K562 (cell line): Measurements from ENCODE around the gene EGR1. TPM values are rescaled to one million over a fixed set of nuclear protein-coding genes. Genes with fewer than 3 reads are reported as not detected.

ENCODE experiments used
- CBFA2T3 ChIP-seq: fragments of 450-650 bp; IDR thresholded peaks from 2 replicates; pipeline ENCODE4 v1.6.1; 2017
- CEBPZ ChIP-seq: fragments of 150-350 bp; IDR thresholded peaks from 2 replicates; pipeline ENCODE4 v1.6.1; 2014; ENCODE audit warnings: low read depth, mild to moderate bottlenecking, low read length, borderline replicate concordance
- FOXM1 ChIP-seq, 2 experiments: fragments of 450-650 bp in 1 of 2; sonication (generic) in 1 of 2; formaldehyde crosslinking in 1 of 2; IDR thresholded peaks; 2 replicates each; pipeline versions ENCODE4 v1.6.1 to v1.9.0; 2017 to 2022; ENCODE audit warnings: low read depth in 2 of 2, mild to moderate bottlenecking in 2 of 2, missing genetic modification reagents in 1 of 2, moderate library complexity in 1 of 2
- LEF1 ChIP-seq: fragments of 450-650 bp; IDR thresholded peaks from 2 replicates; pipeline ENCODE4 v1.6.1; 2016; ENCODE audit warnings: mild to moderate bottlenecking
- MAFG ChIP-seq: fragments of 450-650 bp; conservative IDR thresholded peaks from 2 replicates; pipeline ENCODE4 v1.6.1; 2016; ENCODE audit warnings: missing genetic modification characterization, missing compliant biosample characterization
- MIER1 ChIP-seq: fragments of 450-650 bp; IDR thresholded peaks from 2 replicates; pipeline ENCODE4 v1.6.1; 2016; ENCODE audit warnings: antibody characterized with exemption, mild to moderate bottlenecking, low read depth
- MLLT1 ChIP-seq, 2 experiments: fragments of 450-650 bp; IDR thresholded peaks; 2 replicates each; pipeline ENCODE4 v1.6.1; 2016
- PKNOX1 ChIP-seq: fragments of 450-650 bp; IDR thresholded peaks from 2 replicates; pipeline ENCODE4 v1.6.1; 2016
- POLR2A ChIP-seq: fragments of 450-650 bp; conservative IDR thresholded peaks from 2 replicates; pipeline ENCODE4 v1.6.1; 2016
- PTBP1 ChIP-seq: fragments of 200-400 bp; formaldehyde crosslinking; IDR thresholded peaks from 2 replicates; pipeline ENCODE4 v1.6.1; 2017; ENCODE audit warnings: low read depth, low read length
- RBFOX2 ChIP-seq: fragments of 200-400 bp; formaldehyde crosslinking; IDR thresholded peaks from 2 replicates; pipeline ENCODE4 v1.6.1; 2017; ENCODE audit warnings: low read depth, mild to moderate bottlenecking, low read length, moderate library complexity
- UBTF ChIP-seq, 2 experiments: IDR thresholded peaks; 2 replicates each; pipeline ENCODE4 v1.6.1; 2012; ENCODE audit warnings: improper control_type of control experiment in 2 of 2, low read depth in 2 of 2, low read length in 2 of 2, borderline replicate concordance in 1 of 2
- ZBTB26 ChIP-seq: fragments of 450-650 bp; formaldehyde crosslinking; IDR thresholded peaks from 2 replicates; pipeline ENCODE4 v1.4.0; 2022; ENCODE audit warnings: missing genetic modification characterization
- ZFX ChIP-seq: sonication (generic); formaldehyde crosslinking; IDR thresholded peaks from 2 replicates; pipeline ENCODE4 v1.8.0; 2022; ENCODE audit warnings: mild to moderate bottlenecking, missing genetic modification reagents, moderate library complexity
- ZNF395 ChIP-seq: fragments of 200-800 bp; sonication (Bioruptor generic); IDR thresholded peaks from 2 replicates; pipeline ENCODE4 v1.6.1; 2017; ENCODE audit warnings: missing genetic modification characterization, missing compliant biosample characterization
- ZNF445 ChIP-seq: fragments of 250-450 bp; sonication (Bioruptor Pico); IDR thresholded peaks from 2 replicates; pipeline ENCODE4 v1.4.0; 2020; ENCODE audit warnings: low read depth, mild to moderate bottlenecking, moderate library complexity
- polyA plus RNA-seq, 8 experiments: library from polyadenylated mRNA; depleted of rRNA in 4 of 8; stranded (reverse) in 5 of 8; unstranded in 3 of 8; fragments of >200 nt; fragmentation: Nextera tagmentation in 2 of 8; fragmentation: Illumina TruSeq in 1 of 8; extraction: Ambion mirVana in 2 of 8; extraction: Trizol in 1 of 8; gene quantifications; 2 replicates each; pipeline versions ENCODE4 v1.2.1 to v1.2.3, GENCODE V29; 2011 to 2014; ENCODE audit warnings: inconsistent platforms in 1 of 8, missing spikeins in 1 of 8
- total RNA-seq, 7 experiments: library from RNA; depleted of rRNA in 6 of 7; stranded (reverse); fragments of >200 nt in 6 of 7; fragmentation: Illumina TruSeq in 2 of 7; extraction: Trizol in 2 of 7; gene quantifications; 2 replicates each; pipeline versions ENCODE4 v1.2.1 to v1.2.3, GENCODE V29; 2011 to 2021; ENCODE audit warnings: low replicate concordance in 1 of 7

The EGR1 gene
- total and polyA plus RNA-seq, 9 of the 15 experiments (the other 6 are each of a cell fraction or from before 2014, with no cell fraction given): 1.3 to 132 (median 21.5) TPM

GRCh38 chr5:138492560-138493045 lies 27.3 kb downstream of the EGR1 start (continued):
- 0 out of 2 replicates have a peak, but pooled peaks have one; percentile 46 for TF ChIP-seq MIER1
- TF ChIP-seq MAFG (tag): no peak
- no peak; the same call in 1 of the 2 replicates for TF ChIP-seq ZFX (CRISPR knock-in tag)
- TF ChIP-seq ZNF445 (CRISPR knock-in tag): no peak
- peak; percentile 4; the same call in 1 of the 2 replicates for TF ChIP-seq RBFOX2
- TF ChIP-seq PKNOX1: 0 out of 2 replicates have a peak, but pooled peaks have one; percentile 27
- peak; percentile 46; the same call in 1 of the 2 replicates for TF ChIP-seq POLR2A
- TF ChIP-seq CBFA2T3: no peak
- 0 out of 2 replicates have a peak, but pooled peaks have one; percentile 6 for TF ChIP-seq PTBP1
- TF ChIP-seq ZNF395: no peak
- TF ChIP-seq FOXM1 (IDR thresholded peaks at IDR 0.05; ENCODE audit: low read depth): 0 out of 2 replicates have a peak, but pooled peaks have one; percentile 20
- TF ChIP-seq FOXM1 (CRISPR knock-in tag; IDR thresholded peaks at IDR 0.05; ENCODE audit: low read depth): peak; percentile 51; the same call in 1 of the 2 replicates
- peak in 1 of 2 experiments; percentile 32; a peak in 1 of 4 replicates for TF ChIP-seq MLLT1 (IDR thresholded peaks at IDR 0.05)
- no peak for TF ChIP-seq CEBPZ
- TF ChIP-seq UBTF (IDR thresholded peaks at IDR 0.05; ENCODE audit: borderline replicate concordance in 1 of 2, low read depth in 2 of 2, low read length in 2 of 2): peak in 1 of 2 experiments; percentile 71; a peak in 1 of 4 replicates
- TF ChIP-seq ZBTB26 (CRISPR knock-in tag): no peak
- TF ChIP-seq LEF1: no peak
